Activated CD8-positive, alpha-beta T cell treated with anti-CD3 and anti-CD28 coated beads for 36 hours (primary cell): ENCODE measurements around the gene KIAA1191. TPM values are rescaled to one million over a fixed set of nuclear protein-coding genes. Genes with fewer than 3 reads are reported as not detected.

Experiments used
- ATAC-seq: fragments of 200-7000 bp; cut with Tn5 transposase; one replicate; pipeline ENCODE4 v1.10.0; 2021; ENCODE audit warnings: mild to moderate bottlenecking, moderate library complexity
- CTCF ChIA-PET: fragments of 350-600 bp; sonication (Branson Sonifier 250); formaldehyde crosslinking; loops from one replicate; lab custom pipeline; 2021; ENCODE audit warnings: antibody characterized with exemption; lab: Charles Lee
- POLR2A ChIA-PET: fragments of 350-600 bp; sonication (Branson Sonifier 250); formaldehyde crosslinking; loops from one replicate; lab custom pipeline; 2021; ENCODE audit warnings: antibody characterized with exemption; lab: Charles Lee
- DNase-seq: peaks from one replicate; pipeline ENCODE4 v3.0.0-alpha.2; 2020
- H3K27ac Mint-ChIP-seq: one replicate; pipeline ENCODE4 v1.8.0; 2021; ENCODE audit warnings: mild to moderate bottlenecking, mixed read lengths
- H3K27me3 Mint-ChIP-seq: one replicate; pipeline ENCODE4 v1.8.0; 2021; ENCODE audit warnings: mixed read lengths
- H3K36me3 Mint-ChIP-seq: one replicate; pipeline ENCODE4 v1.8.0; 2021; ENCODE audit warnings: low read depth, mixed read lengths
- H3K4me1 Mint-ChIP-seq: one replicate; pipeline ENCODE4 v1.8.0; 2021; ENCODE audit warnings: low read depth, mixed read lengths
- H3K4me3 Mint-ChIP-seq: one replicate; pipeline ENCODE4 v1.8.0; 2021; ENCODE audit warnings: mild to moderate bottlenecking, moderate library complexity, mixed read lengths
- H3K9me3 Mint-ChIP-seq: one replicate; pipeline ENCODE4 v1.8.0; 2021; ENCODE audit warnings: mixed read lengths
- CTCF ChIP-seq: fragments of 200-600 bp; IDR thresholded peaks from one replicate; pipeline ENCODE4 v1.8.0; 2022; ENCODE audit warnings: antibody characterized with exemption, mild to moderate bottlenecking
- intact Hi-C: fragments of 100-400 bp; cut with micrococcal nuclease; formaldehyde crosslinking; loops from one replicate; pipeline ENCODE4 v1.10.0; 2022
- total RNA-seq, 2 experiments: library from RNA; stranded (reverse); gene quantifications; one replicate each; pipeline ENCODE4 v1.2.3, GENCODE V29; 2021

The KIAA1191 gene
- total RNA-seq, 2 experiments from 2014 or later = 39.4 to 40.8 TPM

- POLR2A ChIA-PET = no interaction called here
- peaks cover 8% of the 10 kb centered on the region for H3K36me3 Mint-ChIP-seq
- H3K4me3 Mint-ChIP-seq = no peak overlapping the region
- no peaks in the 10 kb centered on the region for H3K9me3 Mint-ChIP-seq
- CTCF ChIA-PET = no interaction called here
- DNase-seq (no peak), ATAC-seq (no peak)
- H3K27ac Mint-ChIP-seq = no peak overlapping the region
- TF ChIP-seq CTCF = no peak
- intact Hi-C loops = no loop called here
- H3K4me1 Mint-ChIP-seq = no peaks in the 10 kb centered on the region
- H3K27me3 Mint-ChIP-seq = no peaks in the 10 kb centered on the region
These were observed 20.0 kb downstream of the KIAA1191 start for GRCh38 chr5:176341325-176342157.

- no peaks in the 10 kb centered on the region for H3K27me3 Mint-ChIP-seq
- peaks cover 3% of the 10 kb centered on the region for H3K9me3 Mint-ChIP-seq
- intact Hi-C loops = no loop called here
- no peaks in the 10 kb centered on the region for H3K4me1 Mint-ChIP-seq
- no peak for ATAC-seq
- no peak for DNase-seq
- H3K27ac Mint-ChIP-seq = no peak overlapping the region
- POLR2A ChIA-PET = no interaction called here
- TF ChIP-seq CTCF = no peak
- H3K4me3 Mint-ChIP-seq = no peak overlapping the region
- CTCF ChIA-PET = no interaction called here
- peaks cover 15% of the 10 kb centered on the region for H3K36me3 Mint-ChIP-seq
These were observed 22.3 kb downstream of the KIAA1191 start for GRCh38 chr5:176339304-176339703.

- no peaks in the 10 kb centered on the region for H3K27me3 Mint-ChIP-seq
- ATAC-seq (no peak), DNase-seq (no peak)
- H3K4me1 Mint-ChIP-seq = no peaks in the 10 kb centered on the region
- TF ChIP-seq CTCF = no peak
- ChIA-PET CTCF (interaction anchor here (1.5 kb wide), 1 partner anchor 12 kb away, joined by 3 read pairs; no protein-coding TSS in a partner anchor), POLR2A (no interaction called here)
- H3K36me3 Mint-ChIP-seq = peaks cover 20% of the 10 kb centered on the region
- no peak overlapping the region for H3K4me3 Mint-ChIP-seq
- no peak overlapping the region for H3K27ac Mint-ChIP-seq
- intact Hi-C loops = no loop called here
- H3K9me3 Mint-ChIP-seq = peaks cover 10% of the 10 kb centered on the region
These were observed 23.7 kb downstream of the KIAA1191 start for GRCh38 chr5:176337913-176338312.

GRCh38 chr5:176334031-176334770, 27.4 kb downstream of the KIAA1191 start:
- ChIA-PET CTCF (no interaction called here), POLR2A (interaction anchor here (0.8 kb wide), 1 partner anchor 11 kb away, joined by 3 read pairs; no protein-coding TSS in a partner anchor)
- Mint-ChIP-seq H3K4me3 (no peak overlapping the region), H3K4me1 (no peaks in the 10 kb centered on the region), H3K36me3 (peaks cover 25% of the 10 kb centered on the region), H3K27me3 (no peaks in the 10 kb centered on the region), H3K27ac (no peak overlapping the region), H3K9me3 (peaks cover 10% of the 10 kb centered on the region)
- no peak for DNase-seq
- no peak for TF ChIP-seq CTCF
- intact Hi-C loops = no loop called here
- no peak for ATAC-seq
